CD1c-positive myeloid dendritic cell (primary cell): ENCODE measurements around the gene CNOT6L.

Source experiments
- DNase-seq: peaks from one replicate; pipeline ENCODE4 v3.0.0-alpha.2; 2016; ENCODE audit errors: extremely low spot score

CNOT6L gene

GRCh38 chr4:77713884-77714283 lies 105.3 kb downstream of the CNOT6L start:
- DNase-seq = no peak

DNA sequence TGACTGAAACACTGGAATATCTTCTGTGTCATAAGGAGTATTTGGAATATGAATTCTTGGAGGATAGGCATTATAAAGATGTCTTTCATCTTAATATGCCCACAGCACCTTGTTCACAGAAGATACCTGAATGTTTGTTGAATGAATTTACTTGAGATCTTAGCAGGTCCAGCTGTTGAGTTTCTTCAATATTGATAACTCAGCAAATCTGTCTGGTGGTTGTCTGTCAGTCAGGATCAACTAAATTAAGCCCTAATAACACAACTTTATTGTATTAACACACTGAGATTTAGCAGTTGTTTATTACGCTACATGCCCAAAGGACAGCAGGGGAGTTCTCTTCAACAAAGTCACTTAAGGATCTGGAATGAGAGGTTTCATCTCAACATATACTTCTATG lies 106.5 kb downstream of the CNOT6L start:
- no peak for DNase-seq

DNA sequence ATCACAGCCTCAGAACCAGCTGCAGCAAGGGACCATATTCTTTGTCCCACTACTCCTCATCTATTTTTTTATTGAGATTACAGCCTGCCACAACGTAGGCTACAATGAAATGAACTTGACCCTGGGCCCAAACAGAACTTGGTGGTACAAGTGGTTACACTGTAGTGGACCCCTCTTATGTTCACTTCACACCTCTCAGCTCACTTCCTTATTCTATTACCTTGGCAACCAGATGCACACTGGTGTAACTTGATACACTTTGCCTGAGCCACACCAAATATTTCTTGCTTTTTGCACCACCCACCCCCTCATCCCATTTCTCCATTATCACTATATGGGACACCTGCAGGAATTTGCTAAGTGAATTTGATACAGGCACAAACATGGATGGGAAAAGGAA lies 107.7 kb downstream of the CNOT6L start:
- no peak for DNase-seq

- no peak for DNase-seq
Measured at GRCh38 chr4:77710684-77711083, 108.5 kb downstream of the CNOT6L start.

DNA sequence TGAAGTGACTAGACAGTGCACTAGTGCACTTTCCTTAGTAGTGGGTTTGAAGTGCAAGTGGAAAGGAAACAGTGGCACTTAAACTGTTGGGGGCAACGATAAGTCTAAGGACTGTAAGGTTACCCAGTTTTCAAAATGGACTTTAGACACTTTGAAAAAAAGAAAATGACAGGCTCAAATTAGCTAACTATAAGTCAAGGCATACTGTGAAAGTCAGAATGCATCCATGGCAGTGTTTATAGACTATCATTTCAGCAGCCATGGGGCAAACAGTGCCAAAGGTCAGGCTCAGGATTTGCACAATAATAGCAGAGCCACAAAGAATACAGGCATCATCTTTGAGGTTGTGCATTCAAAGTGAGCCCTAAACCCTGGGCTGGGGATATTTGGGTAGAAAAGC lies 109.1 kb downstream of the CNOT6L start:
- DNase-seq = no peak

- no peak for DNase-seq
Measured at GRCh38 chr4:77706717-77707116, 112.5 kb downstream of the CNOT6L start.

DNA sequence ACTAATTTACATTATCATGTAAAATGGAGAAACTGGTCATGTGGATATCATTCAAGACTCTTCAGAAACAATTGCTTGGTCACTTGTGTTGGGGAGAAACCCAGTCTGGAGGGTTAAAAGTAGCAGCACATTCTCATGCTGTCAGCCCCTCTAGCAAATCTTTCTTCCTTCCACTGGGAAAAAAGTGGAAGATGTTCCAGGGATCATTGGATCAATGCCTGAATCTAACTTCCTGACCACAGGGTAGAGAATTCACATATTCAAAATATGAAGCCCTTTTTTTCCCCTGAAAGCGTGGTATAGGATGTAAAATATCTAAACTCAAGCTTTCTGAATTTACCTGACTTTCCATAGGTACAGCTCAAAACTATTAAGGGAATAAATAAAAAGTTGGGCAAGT lies 115.5 kb downstream of the CNOT6L start:
- no peak for DNase-seq

GRCh38 chr4:77701121-77701520 lies 118.0 kb downstream of the CNOT6L start:
- no peak for DNase-seq

DNA sequence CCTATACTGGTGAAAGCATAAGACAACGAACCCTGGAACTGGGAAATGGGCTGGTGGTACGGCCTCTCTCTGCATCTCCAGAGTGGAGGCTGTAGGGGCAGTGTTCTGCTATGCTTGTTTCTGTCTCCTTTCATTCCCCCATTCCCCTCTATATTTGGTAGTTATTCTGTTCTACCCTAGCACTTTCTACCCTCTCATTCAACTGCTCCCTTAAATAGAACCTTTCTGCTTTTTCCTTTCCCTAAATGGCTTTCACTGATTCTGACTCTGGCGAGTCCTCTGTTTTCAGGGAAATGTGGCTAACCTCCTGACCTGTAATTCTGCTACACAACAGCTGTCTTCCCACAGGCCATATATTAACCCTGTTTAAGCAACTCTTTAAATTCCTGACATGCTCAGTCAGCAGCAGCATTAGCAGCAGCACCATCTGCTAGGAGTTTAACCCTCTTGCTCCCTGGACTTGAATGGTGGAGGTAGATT lies 119.4 kb downstream of the CNOT6L start:
- no peak for DNase-seq

- DNase-seq = no peak
Measured at GRCh38 chr4:77697860-77698590, 121.1 kb downstream of the CNOT6L start.

DNA sequence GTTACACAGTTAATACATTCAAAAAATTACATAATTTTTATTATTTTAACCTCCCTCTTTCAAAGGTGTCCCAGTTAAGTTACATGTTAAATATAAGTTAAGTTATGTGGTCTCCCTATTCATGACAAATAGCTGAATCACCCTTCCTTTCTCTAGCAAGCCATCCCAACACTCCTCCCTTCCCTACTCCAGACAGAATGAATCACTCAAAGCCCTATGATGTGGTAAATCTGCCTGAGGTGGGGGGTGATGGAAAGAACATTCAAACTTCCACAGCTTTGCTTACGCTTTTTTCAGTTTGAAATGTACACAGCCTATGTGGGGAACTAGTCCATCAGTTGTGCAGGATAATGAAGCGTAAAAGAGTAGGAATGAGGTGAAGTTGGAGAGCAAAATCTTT lies 123.4 kb downstream of the CNOT6L start:
- no peak for DNase-seq

- no peak for DNase-seq
Measured at GRCh38 chr4:77692847-77693432, 126.2 kb downstream of the CNOT6L start.

- DNase-seq = no peak
Measured at GRCh38 chr4:77681792-77682191, 137.4 kb downstream of the CNOT6L start.

DNA sequence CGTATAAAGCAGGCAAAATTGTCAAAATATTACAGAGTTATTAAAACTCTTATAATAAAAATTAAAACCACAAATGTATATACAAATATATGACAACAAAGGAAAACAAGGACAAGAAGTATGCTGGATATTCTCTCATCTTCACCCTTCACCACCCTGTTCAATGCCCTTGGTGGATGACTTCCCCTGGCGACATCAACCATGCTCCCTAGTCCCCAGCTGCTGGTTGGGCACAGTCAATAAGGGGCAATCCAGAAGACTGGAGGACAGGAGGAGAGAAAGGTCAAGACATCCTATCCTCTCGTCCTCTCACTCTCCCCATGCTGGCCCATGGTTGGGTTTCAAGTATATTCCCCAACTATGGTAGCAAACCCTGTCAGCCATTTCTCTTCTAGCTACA lies 142.3 kb downstream of the CNOT6L start:
- DNase-seq = no peak

GRCh38 chr4:77671051-77671450 lies 148.1 kb downstream of the CNOT6L start:
- DNase-seq = no peak

GRCh38 chr4:77669946-77670590 lies 149.1 kb downstream of the CNOT6L start:
- DNase-seq = no peak

DNA sequence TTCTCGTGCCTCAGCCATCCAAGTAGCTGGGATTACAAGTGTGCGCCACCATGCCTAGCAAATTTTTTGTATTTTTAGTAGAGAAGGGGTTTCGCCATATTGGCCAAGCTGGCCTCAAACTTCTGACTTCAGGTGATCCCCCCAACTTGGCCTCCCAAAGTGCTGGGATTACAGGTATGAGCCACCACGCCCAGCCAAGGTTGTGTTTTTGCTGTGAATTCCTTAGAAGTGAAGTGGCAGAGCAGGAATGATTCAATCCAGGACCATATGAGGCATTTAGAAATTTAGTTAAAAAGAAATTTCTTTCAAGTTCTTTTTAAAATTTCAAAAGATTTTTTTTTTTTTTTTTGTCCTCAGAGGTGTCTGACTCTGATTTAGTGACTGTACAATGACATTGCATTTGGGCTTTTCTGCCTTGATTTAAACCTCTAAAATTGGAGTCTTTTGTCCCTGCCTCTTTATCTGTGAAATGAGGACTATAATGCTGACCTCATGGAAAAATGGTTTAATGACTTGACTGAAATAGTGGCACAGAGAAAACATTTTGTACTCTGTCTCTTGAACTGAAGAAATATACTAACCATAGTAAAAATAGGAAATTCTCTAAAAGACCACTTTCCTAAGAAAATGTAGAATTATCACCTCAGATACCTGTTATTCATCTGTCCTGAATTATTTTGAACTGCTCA lies 153.6 kb downstream of the CNOT6L start:
- no peak for DNase-seq
